Uterus (tissue), 2 donors: ENCODE measurements around the gene FABP6.

Source experiments
- POLR2A ChIP-seq, 2 donors: fragments of 450-650 bp; IDR thresholded peaks; one replicate each; pipeline ENCODE4 v1.6.1; 2016; ENCODE audit warnings: antibody characterized with exemption in 2 of 2, mild to moderate bottlenecking in 1 of 2, moderate library complexity in 1 of 2
- TF ChIP-seq, protein P1 (sequence below), 4 experiments: fragments of 200-600 bp in 2 of 4; fragments of 450-650 bp in 2 of 4; sonication (generic) in 2 of 4; IDR thresholded peaks; one replicate each; pipeline ENCODE4 v1.5.1; 2016 to 2019; ENCODE audit warnings: antibody characterized with exemption in 4 of 4, mild to moderate bottlenecking in 2 of 4, moderate library complexity in 1 of 4

DNA sequence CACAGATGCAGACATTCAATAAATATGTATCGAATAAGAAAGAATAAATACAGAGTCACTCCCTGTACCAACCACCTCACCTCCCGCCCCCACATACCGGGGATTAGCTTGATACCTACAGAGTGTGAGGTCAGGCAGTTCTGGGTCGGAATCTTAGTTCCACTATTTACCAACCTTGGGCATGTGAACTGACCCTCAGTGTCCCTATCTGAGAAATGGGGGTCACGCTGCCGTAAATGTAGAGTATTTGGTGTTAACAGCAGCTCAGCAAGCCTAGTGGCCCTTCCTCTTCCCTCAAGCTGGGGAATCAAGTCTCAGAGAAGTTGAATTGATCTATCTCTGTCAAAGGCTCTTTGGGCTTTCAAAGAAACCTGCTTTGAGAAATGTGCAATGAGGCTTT, 57.6 kb downstream of the FABP6 start:
- TF ChIP-seq, protein P1, sequence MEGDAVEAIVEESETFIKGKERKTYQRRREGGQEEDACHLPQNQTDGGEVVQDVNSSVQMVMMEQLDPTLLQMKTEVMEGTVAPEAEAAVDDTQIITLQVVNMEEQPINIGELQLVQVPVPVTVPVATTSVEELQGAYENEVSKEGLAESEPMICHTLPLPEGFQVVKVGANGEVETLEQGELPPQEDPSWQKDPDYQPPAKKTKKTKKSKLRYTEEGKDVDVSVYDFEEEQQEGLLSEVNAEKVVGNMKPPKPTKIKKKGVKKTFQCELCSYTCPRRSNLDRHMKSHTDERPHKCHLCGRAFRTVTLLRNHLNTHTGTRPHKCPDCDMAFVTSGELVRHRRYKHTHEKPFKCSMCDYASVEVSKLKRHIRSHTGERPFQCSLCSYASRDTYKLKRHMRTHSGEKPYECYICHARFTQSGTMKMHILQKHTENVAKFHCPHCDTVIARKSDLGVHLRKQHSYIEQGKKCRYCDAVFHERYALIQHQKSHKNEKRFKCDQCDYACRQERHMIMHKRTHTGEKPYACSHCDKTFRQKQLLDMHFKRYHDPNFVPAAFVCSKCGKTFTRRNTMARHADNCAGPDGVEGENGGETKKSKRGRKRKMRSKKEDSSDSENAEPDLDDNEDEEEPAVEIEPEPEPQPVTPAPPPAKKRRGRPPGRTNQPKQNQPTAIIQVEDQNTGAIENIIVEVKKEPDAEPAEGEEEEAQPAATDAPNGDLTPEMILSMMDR (IDR thresholded peaks at IDR 0.05) = no peak
- no peak for TF ChIP-seq POLR2A (IDR thresholded peaks at IDR 0.05)
